Activated naive CD4-positive, alpha-beta T cell treated with anti-CD3 and anti-CD28 coated beads, Interleukin-2, amount 10 ng/mL, durations not matched to agents 7 days and 5 days (primary cell): Measurements from ENCODE around the gene TMC8.

Source experiments
- CTCF ChIA-PET: fragments of 350-600 bp; sonication (Branson Sonifier 250); formaldehyde crosslinking; loops from one replicate; lab custom pipeline; 2021; ENCODE audit warnings: antibody characterized with exemption; lab: Charles Lee
- DNase-seq: peaks from one replicate; pipeline ENCODE4 v3.0.0-alpha.2; 2020
- H3K27ac Mint-ChIP-seq: one replicate; pipeline ENCODE4 v1.8.0; 2021; ENCODE audit warnings: mild to moderate bottlenecking, moderate library complexity, mixed read lengths
- H3K27me3 Mint-ChIP-seq: one replicate; pipeline ENCODE4 v1.8.0; 2021; ENCODE audit warnings: mild to moderate bottlenecking, mixed read lengths
- H3K36me3 Mint-ChIP-seq: one replicate; pipeline ENCODE4 v1.8.0; 2021; ENCODE audit warnings: mixed read lengths
- H3K4me1 Mint-ChIP-seq: one replicate; pipeline ENCODE4 v1.8.0; 2021; ENCODE audit warnings: mixed read lengths
- H3K4me3 Mint-ChIP-seq: one replicate; pipeline ENCODE4 v1.8.0; 2021; ENCODE audit warnings: mild to moderate bottlenecking, moderate library complexity, mixed read lengths
- H3K9me3 Mint-ChIP-seq: one replicate; pipeline ENCODE4 v1.8.0; 2021; ENCODE audit warnings: mixed read lengths

The TMC8 gene

GRCh38 chr17:78123258-78123929 is 7.2 kb upstream of the TMC8 start:
- peak overlapping the region; percentile 88 for H3K4me3 Mint-ChIP-seq
- H3K27me3 Mint-ChIP-seq = no peaks in the 10 kb centered on the region
- no peaks in the 10 kb centered on the region for H3K9me3 Mint-ChIP-seq
- peaks cover 69% of the 10 kb centered on the region for H3K36me3 Mint-ChIP-seq
- CTCF ChIA-PET = interaction anchor here (11.6 kb wide), 1 partner anchor 12 kb away, joined by 108 read pairs; no protein-coding TSS in a partner anchor
- peak overlapping the region; percentile 82 for H3K27ac Mint-ChIP-seq
- DNase-seq = no peak
- H3K4me1 Mint-ChIP-seq = peaks cover 64% of the 10 kb centered on the region

DNA sequence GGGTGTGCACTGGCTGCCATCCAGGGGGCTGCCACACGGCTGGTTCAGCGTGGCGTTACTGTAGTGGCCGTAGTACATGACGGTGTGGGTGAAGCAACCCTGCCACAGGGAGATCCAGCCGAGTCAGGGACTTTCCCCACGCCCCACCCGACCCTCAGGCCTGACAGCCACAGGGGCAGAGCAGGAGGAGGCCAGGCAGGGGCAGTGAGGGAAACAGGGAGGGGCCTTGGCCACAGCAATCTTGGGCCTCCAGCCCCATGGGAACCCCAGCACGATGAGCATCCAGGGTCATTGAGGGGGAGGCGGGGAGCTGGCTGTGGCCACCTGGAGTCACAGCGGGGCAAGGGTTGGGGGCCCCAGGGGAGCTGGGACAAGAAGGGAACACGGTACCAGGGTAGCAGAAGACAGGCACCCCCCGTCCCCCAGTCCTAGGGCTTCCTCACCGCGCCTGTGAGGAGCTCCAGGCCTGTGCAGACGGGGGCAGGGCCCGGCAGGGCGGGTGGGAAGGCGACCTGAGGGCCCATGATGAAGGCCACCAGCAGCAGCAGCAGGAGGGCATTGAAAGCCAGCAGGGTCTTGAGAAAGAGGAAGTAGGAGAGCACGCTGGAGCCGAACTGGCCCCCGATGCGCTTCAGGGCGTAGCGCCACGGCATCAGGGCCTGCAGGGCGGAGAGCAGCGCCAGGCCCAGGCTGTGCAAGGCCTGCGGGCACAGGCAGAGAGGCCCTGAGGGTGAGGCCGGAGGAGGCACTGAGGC is 6.3 kb upstream of the TMC8 start:
- CTCF ChIA-PET = interaction anchor here (1.2 to 11.6 kb wide), 3 partner anchors 10 to 105 kb away, joined by 3 to 108 read pairs (median 8); no protein-coding TSS in a partner anchor
- no peaks in the 10 kb centered on the region for H3K27me3 Mint-ChIP-seq
- peaks cover 65% of the 10 kb centered on the region for H3K36me3 Mint-ChIP-seq
- H3K4me3 Mint-ChIP-seq = peak overlapping the region; percentile 62
- peaks cover 68% of the 10 kb centered on the region for H3K4me1 Mint-ChIP-seq
- no peaks in the 10 kb centered on the region for H3K9me3 Mint-ChIP-seq
- no peak for DNase-seq
- H3K27ac Mint-ChIP-seq = peak overlapping the region; percentile 33

- DNase-seq = no peak
- H3K4me3 Mint-ChIP-seq = peak overlapping the region; percentile 91
- peaks cover 65% of the 10 kb centered on the region for H3K36me3 Mint-ChIP-seq
- no peaks in the 10 kb centered on the region for H3K9me3 Mint-ChIP-seq
- no peaks in the 10 kb centered on the region for H3K27me3 Mint-ChIP-seq
- CTCF ChIA-PET = interaction anchor here (1.2 to 11.6 kb wide), 4 partner anchors 11 to 106 kb away, joined by 3 to 108 read pairs (median 6); no protein-coding TSS in a partner anchor
- H3K27ac Mint-ChIP-seq = no peak overlapping the region
- peaks cover 71% of the 10 kb centered on the region for H3K4me1 Mint-ChIP-seq
These were observed 5.8 kb upstream of the TMC8 start for GRCh38 chr17:78124836-78125137.

DNA sequence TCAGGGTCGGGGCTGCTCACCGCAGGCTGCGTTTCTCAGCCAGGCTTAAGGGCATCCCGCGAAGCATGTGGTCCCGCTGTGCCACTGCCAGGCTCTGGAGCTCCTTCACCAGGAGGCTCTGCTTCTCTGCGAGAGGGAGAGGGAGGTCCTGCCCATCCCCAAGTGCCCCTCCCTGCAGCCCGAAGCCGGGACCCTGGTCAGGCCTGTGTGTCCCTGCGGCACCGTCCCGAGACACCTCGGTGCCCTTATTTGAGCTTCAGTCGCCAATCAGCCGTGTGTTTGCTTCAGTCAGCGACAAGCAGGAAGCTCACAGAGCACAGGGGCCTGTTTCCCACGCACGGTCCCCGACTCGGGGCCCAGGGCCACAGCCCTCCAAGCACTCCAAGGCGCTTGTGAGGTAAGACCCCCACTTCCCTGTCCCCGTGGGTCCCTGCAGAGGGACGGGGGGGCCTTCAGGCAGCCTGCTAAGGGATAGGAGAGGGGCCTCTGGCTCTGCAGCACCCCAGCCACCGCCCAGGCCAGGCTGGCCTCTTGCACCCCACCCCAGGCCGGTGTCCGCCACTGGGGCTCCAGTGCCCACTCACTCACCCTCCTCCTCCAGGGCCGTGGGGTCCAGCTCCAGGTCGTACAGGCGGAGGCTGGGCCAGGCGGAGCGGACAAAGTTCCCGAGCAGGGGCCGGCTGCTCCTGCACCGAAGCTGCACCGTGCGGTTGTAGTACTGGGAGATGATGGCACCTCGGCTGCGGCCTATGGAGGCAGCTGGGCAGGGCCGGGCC is 5.2 kb upstream of the TMC8 start:
- Mint-ChIP-seq H3K27me3 (no peaks in the 10 kb centered on the region), H3K4me3 (peak overlapping the region; percentile 91), H3K27ac (peak overlapping the region; percentile 71), H3K4me1 (peaks cover 71% of the 10 kb centered on the region), H3K36me3 (peaks cover 63% of the 10 kb centered on the region), H3K9me3 (no peaks in the 10 kb centered on the region)
- CTCF ChIA-PET = interaction anchor here (0.8 to 11.6 kb wide), 5 partner anchors 10 to 106 kb away, joined by 3 to 108 read pairs (median 5); no protein-coding TSS in a partner anchor
- DNase-seq = peak; percentile 61

- H3K9me3 Mint-ChIP-seq = no peaks in the 10 kb centered on the region
- DNase-seq = no peak
- peaks cover 4% of the 10 kb centered on the region for H3K27me3 Mint-ChIP-seq
- CTCF ChIA-PET = interaction anchor here (0.8 to 11.6 kb wide), 4 partner anchors 9 to 50 kb away, joined by 3 to 108 read pairs (median 6); no protein-coding TSS in a partner anchor
- H3K4me1 Mint-ChIP-seq = peaks cover 62% of the 10 kb centered on the region
- H3K4me3 Mint-ChIP-seq = peak overlapping the region; percentile 91
- H3K27ac Mint-ChIP-seq = peak overlapping the region; percentile 89
- peaks cover 62% of the 10 kb centered on the region for H3K36me3 Mint-ChIP-seq
These were observed 4.3 kb upstream of the TMC8 start for GRCh38 chr17:78125976-78126894.

- H3K27me3 Mint-ChIP-seq = peaks cover 4% of the 10 kb centered on the region
- CTCF ChIA-PET = interaction anchor here (1.3 to 11.6 kb wide), 3 partner anchors 9 to 49 kb away, joined by 5 to 108 read pairs (median 7); no protein-coding TSS in a partner anchor
- DNase-seq = no peak
- H3K27ac Mint-ChIP-seq = peak overlapping the region; percentile 89
- H3K36me3 Mint-ChIP-seq = peaks cover 56% of the 10 kb centered on the region
- peak overlapping the region; percentile 91 for H3K4me3 Mint-ChIP-seq
- peaks cover 56% of the 10 kb centered on the region for H3K4me1 Mint-ChIP-seq
- H3K9me3 Mint-ChIP-seq = no peaks in the 10 kb centered on the region
These were observed 3.7 kb upstream of the TMC8 start for GRCh38 chr17:78126895-78127238.

- CTCF ChIA-PET = interaction anchor here (1.0 to 11.6 kb wide), 4 partner anchors 8 to 49 kb away, joined by 3 to 108 read pairs (median 6); no protein-coding TSS in a partner anchor
- Mint-ChIP-seq H3K27ac (peak overlapping the region; percentile 89), H3K4me3 (peak overlapping the region; percentile 91), H3K36me3 (peaks cover 53% of the 10 kb centered on the region), H3K27me3 (peaks cover 4% of the 10 kb centered on the region), H3K4me1 (peaks cover 51% of the 10 kb centered on the region), H3K9me3 (no peaks in the 10 kb centered on the region)
- peak; percentile 84 for DNase-seq
These were observed 3.2 kb upstream of the TMC8 start for GRCh38 chr17:78127239-78127887.

- Mint-ChIP-seq H3K4me1 (peaks cover 44% of the 10 kb centered on the region), H3K27ac (peak overlapping the region; percentile 89), H3K9me3 (no peaks in the 10 kb centered on the region), H3K27me3 (peaks cover 4% of the 10 kb centered on the region), H3K36me3 (peaks cover 53% of the 10 kb centered on the region), H3K4me3 (peak overlapping the region; percentile 91)
- peak; percentile 49 for DNase-seq
- CTCF ChIA-PET = interaction anchor here (0.9 to 11.6 kb wide), 5 partner anchors 8 to 48 kb away, joined by 3 to 108 read pairs (median 5); no protein-coding TSS in a partner anchor
These were observed 2.6 kb upstream of the TMC8 start for GRCh38 chr17:78127888-78128550.

GRCh38 chr17:78128551-78129350 is 1.8 kb upstream of the TMC8 start, which contains the start of gene TMC6:
Gene TMC6 (minus strand): TSS chr17:78128755. CDS start chr17:78126832, 1,923 bp downstream.
- CTCF ChIA-PET = interaction anchor here (0.9 to 11.6 kb wide), 6 partner anchors 7 to 48 kb away, joined by 3 to 108 read pairs (median 8); no protein-coding TSS in a partner anchor
- H3K27ac Mint-ChIP-seq = peak within 1 kb of the TSS; percentile 100
- peaks cover 42% of the 10 kb centered on the region for H3K4me1 Mint-ChIP-seq
- peaks cover 4% of the 10 kb centered on the region for H3K27me3 Mint-ChIP-seq
- peak within 1 kb of the TSS; percentile 95 for H3K4me3 Mint-ChIP-seq
- H3K36me3 Mint-ChIP-seq = peaks cover 53% of the 10 kb centered on the region
- H3K9me3 Mint-ChIP-seq = no peaks in the 10 kb centered on the region
- peak; percentile 86 for DNase-seq

DNA sequence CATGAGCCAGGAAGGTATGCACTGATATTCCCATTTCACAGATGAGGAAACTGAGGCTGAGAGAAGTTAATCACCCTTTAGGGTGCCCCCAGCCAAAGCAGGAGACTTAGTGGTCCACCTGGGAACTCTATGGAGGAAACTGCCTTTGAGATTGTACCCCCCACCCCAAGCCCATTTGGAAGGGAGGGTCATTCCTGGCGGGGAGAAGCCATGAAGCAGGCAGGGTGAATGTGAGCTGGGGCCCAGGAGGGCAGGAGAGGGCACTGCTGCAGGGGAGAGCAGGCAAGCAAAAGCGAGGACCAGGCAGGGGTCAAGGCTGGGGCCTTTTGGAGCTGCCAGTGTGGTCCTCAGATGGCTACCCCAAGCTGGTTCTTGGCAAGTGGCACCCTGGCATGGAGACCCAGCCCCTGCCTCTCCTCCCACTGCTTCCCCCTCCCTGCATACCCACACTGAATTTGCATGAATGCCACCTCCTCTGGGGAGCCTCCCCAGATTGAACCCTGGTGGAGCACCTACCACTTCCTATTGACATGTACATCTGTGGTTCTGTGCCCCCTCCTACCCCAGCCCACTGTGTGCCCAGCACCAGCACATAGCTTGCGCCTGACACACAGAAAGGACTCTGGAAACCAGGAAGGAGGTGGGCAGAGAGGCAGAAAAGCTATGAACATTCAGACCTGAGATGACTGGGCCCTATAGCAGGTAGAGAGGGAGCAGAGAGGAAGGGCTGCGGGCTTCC is 1.1 kb upstream of the TMC8 start:
- Mint-ChIP-seq H3K36me3 (peaks cover 56% of the 10 kb centered on the region), H3K4me3 (peak overlapping the region; percentile 95), H3K27me3 (peaks cover 4% of the 10 kb centered on the region), H3K4me1 (peaks cover 42% of the 10 kb centered on the region), H3K9me3 (no peaks in the 10 kb centered on the region), H3K27ac (peak overlapping the region; percentile 100)
- DNase-seq = peak; percentile 75
- CTCF ChIA-PET = interaction anchor here (2.0 to 2.3 kb wide), 3 partner anchors 8 to 16 kb away, joined by 8 to 10 read pairs (median 9); no protein-coding TSS in a partner anchor

- no peak for DNase-seq
- H3K4me1 Mint-ChIP-seq = peaks cover 43% of the 10 kb centered on the region
- H3K4me3 Mint-ChIP-seq = peak overlapping the region; percentile 95
- no peaks in the 10 kb centered on the region for H3K9me3 Mint-ChIP-seq
- H3K27me3 Mint-ChIP-seq = peaks cover 4% of the 10 kb centered on the region
- H3K27ac Mint-ChIP-seq = peak overlapping the region; percentile 100
- H3K36me3 Mint-ChIP-seq = peaks cover 58% of the 10 kb centered on the region
- CTCF ChIA-PET = interaction anchor here (1.2 to 2.3 kb wide), 4 partner anchors 9 to 46 kb away, joined by 4 to 10 read pairs (median 8); no protein-coding TSS in a partner anchor
These were observed 508 bp upstream of the TMC8 start for GRCh38 chr17:78130090-78130436.
